GM21576 (cell line): Measurements from ENCODE around the gene DNMT3L.
A peak's percentile ranks its signal among the peaks of the same experiment; 100 is the strongest.
"Not testable (repeated sequence)": the region's sequence is repeated elsewhere in the genome, so short reads cannot be mapped to it uniquely, and the experiment has no call there.

Experiments
- ATAC-seq: cut with Tn5 transposase; IDR thresholded peaks from one replicate; pipeline ENCODE4 v1.9.1; 2021; ENCODE audit warnings: mild to moderate bottlenecking, moderate library complexity; ENCODE audit not compliant: unreplicated experiment

The DNMT3L gene

DNA sequence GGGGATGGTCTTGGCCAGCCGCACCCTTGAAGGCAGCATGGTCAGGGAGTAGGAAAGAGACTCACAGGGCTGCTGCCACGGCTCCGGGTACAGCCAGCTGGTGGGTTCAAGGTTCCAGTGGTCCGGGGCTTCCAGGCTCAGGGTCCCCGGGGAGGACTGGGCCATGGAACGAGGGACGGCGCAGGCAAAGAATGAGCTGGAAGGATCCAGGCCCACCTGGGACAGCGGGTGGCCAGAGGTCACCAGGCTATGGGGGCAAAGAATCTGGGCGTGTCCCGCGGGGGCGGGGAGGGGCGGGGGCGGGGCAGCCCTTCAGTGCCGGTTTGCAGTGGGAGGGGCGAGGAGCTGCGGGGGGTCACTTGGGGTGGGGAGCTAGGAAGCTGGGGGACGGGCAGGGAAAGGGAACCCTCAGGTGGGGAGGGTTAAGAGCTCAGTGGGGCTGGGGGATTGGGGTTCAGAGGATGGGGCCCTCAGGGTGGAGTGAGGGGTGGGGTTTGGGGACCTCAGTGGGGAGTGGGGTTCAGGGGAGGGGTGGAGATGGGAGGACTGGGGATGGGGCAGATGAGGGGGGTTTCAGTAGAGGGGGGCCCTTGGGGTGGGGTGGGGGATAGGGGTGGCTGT, at the start of gene DNMT3L:
DNMT3L (minus strand) TSS at position 223 of the 621 bp plus-strand sequence. CDS start 638 bp downstream, outside the sequence.
- no peak for ATAC-seq

DNA sequence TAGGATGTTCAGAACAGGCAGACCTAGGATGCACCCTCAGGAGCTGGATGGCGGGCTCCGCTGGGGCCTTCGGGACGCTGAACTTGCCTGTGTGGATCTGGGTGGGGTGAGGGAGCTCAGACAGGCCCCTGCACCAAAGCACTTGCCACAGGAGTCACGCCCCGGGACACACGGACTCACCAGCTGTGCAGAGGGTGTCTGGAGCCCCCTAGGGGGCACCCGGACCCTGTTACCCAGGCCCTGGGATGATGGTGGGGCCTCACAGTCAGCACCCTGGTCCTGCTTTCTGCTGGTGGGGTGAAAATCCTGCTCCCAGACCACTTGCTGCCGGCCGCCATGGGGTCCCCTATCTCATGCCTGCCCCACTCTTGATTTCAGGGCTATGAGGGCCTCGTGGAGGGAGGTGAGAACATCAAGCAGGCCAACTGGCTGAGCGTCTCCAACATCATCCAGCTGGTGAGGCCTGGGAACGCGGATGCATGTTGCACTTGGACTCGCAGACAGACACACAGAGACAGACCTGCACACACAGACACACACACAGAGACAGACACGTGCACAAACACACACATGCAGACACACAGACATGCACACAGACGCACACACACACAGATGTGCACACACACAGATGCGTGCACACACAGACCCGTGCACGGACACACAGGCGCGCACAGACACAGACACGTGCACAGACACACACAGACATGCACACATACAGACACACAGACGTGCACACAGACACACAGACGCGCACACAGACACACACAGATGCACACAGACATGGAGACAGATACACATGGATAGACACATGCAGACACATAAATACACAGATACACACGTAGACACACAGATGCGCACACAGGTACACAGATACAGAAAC, 49.2 kb upstream of the DNMT3L start:
- no peak for ATAC-seq

DNA sequence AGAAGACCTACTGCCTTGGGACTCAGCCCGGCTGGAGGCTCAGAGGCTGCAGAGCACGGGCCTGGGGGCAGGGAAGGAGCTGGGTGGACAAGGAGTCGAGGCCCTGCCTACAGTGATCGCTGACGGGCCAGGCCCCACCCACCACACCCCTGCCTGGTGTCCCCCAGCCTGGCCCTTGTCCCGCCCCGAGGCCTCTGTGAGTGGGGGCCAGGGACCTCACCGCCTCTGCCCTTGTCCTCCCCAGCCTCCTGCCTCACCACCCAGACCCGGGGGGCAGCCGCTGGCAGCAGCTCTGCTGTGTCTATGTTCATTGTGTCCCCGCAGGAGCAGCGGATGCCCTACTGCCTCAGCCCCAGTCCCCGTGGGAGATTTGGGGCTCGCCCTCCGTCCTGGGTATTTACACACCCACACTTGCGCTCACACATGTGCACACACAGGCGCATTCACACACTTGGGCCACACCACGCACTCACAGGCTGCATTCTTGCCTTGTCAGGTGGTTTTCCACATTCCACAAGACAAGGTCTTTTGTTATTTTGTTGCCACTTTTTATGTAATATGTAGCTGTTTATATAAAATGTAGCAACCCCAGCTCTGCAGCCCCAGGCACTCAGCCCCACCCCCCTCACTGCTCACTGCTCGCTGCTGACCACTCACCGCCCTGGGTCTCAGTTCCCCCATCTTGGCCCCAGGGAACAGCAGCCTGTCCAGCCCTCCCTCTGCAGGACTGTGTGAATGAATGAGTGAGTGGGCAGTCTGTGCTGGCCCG, 45.4 kb upstream of the DNMT3L start:
- ATAC-seq, result no peak

DNA sequence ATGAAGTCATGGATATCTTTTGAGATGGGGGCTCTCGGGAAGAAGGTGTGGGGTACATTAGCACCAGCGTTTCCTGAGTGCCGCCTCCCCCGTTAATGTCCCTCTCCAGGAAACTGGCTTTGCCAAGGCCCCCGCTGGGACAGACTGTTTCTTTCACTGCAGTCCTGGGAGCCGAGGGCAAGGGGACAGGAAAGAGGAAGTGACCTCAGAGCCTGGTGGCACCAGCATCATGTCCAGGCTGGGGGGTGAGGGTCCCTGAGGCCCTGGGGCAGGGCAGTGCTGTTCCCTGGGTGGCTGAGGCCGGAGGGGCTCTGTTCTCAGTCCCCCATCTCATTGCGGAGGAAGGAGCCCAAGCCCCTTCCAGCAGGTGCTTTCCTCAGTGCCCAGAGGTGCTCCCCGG, 44.0 kb upstream of the DNMT3L start:
- no peak for ATAC-seq

DNA sequence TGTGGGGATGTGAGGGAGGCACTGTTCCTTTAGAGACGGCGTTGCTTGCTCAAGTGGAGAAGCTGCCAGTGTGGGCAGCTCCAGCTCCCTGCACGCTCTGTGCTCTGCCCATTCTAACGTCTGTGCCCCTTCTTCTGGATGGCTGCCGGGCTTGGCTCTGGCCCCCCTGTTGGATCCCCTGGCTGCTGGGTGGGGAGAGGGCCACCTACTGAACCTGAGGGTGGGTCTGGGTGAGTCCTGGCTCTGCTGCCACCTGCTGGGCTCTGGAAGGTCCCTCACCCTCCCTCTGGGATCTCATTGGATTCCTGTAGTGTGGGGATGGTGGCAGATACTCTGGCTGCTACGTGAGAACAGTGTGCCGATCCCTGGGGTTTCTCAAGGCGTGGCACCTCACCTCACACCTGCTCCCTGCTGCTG, 43.2 kb upstream of the DNMT3L start:
- ATAC-seq, result no peak

DNA sequence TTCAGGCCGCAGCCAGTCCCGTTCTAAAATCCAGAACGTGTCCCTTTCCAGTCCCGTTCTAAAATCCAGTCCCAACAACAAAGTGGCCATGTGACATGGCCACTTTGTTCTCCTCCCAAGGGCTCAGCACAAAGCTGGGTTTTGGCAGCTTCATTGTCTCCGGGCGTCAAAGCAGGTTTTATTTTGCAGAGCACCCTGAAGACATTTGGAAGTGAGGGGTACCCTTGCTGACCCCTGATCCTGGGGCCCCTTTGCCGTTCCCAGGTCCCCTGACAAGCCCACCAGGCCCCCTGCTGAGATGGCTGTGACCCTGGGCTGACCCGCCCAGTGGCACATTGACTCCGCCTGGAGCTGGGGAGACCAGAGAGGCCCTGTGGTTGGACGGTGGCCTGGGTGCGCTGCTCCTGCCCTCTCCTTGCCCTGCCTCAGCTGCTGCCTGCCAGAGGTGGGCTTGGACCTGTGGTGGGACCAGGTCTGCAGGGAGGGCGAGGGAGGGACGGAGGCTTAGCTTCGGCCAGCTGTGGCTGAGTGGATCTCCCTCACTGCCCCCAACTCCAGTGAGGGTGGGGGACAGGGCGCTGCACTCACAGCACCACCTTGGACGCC, 42.4 kb upstream of the DNMT3L start:
- no peak for ATAC-seq

DNA sequence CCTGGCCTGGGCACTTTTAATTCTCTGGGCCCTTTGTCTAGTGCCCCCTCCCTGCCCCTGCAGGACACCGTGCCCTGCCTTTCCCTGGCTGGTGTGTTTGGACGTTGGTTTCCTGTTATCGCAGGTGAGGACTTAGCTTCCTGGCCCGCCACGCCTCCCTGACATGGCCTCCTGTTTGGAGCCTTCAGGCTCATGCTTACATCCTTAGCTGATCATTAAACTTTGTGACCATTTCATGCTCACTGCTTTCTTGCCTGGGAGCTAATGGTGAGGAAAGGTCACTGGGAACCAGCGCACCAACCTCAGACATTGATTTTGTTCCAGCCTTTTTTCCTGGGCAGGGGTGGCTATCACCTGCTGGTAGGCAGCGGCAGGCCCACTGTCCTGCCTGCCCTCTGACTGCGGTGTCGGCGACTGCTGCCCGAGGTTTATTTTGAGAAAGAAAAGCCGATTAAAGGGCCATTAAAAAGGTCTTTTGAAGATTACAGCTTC, 41.8 kb upstream of the DNMT3L start:
- ATAC-seq, result no peak

DNA sequence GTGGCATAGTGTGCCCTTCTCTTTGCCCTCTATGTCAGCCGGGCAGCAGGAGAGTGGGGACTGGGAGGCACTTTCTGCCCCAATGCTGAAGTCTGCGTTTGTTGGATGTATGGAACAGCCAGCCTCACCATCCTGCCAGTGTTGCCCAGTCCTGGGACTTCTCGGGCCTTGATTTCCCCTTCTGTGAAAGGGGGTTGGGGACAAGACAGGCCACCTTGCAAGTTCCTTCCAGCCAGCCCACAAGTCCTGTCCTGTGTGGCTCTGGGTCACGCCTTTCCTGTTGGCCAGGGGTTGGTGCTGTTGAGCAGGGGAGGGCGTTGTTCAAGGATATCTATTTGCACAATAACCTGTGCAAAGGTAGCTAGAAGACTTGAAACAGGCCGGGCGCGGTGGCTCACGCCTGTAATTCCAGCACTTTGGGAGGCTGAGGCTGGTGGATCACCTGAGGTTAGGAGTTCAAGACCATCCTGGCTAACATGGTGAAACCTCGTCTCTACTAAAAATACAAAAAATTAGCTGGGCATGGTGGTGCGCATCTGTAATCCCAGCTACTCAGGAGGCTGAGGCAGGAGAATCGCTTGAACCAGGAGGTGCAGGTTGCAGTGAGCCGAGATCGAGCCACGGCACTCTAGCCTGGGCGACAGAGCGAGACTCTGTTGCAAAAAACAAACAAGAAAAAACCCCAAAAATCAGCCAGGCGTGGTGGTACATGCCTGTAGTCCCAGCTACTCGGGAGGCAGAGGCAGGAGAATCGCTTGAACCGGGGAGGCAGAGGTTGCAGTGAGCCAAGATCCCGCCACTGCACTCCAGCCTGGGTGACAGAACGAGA, 41.1 kb upstream of the DNMT3L start:
- not testable (repeated sequence) for ATAC-seq

DNA sequence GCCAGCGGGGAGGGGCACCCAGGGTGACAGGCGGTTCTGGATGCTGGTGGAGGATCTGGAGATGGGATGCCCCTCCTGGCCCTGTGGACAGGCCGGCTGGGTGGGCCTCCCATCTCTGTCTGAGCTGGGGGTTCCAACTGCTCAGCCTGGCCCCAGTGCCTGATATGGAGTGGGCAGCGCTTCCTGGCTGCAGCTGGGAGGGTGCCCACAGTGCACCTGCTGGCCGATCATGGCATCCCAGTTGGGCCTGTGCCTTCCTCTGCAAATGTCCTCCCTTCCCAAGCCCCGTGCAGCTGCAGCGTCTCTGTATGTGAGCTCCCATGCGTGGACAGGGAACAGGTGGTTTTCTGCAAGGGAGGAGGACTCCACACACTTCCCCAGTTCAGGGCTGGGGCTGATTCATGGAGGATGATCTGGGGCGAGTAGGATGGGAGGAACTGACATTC, 40.3 kb upstream of the DNMT3L start:
- no peak for ATAC-seq

DNA sequence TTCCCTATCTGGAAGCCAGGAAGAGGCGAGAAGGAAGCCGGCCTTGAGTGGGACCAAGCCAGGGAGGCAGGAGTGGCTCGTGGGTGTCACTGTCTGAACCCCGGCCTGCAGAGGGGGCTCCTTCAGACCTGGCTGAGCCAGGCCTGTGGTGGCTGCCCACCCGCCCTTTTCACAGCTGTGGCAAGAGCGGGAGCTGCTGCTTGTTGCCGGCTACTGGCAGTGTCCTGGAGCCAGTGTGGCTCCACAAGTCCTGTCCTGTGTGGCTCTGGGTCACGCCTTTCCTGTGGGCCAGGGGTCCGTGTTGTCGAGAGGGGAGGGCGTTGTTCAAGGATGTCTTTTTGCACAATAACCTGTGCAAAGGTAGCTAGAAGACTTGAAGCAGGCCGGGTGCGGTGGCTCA, 39.4 kb upstream of the DNMT3L start:
- no peak for ATAC-seq

DNA sequence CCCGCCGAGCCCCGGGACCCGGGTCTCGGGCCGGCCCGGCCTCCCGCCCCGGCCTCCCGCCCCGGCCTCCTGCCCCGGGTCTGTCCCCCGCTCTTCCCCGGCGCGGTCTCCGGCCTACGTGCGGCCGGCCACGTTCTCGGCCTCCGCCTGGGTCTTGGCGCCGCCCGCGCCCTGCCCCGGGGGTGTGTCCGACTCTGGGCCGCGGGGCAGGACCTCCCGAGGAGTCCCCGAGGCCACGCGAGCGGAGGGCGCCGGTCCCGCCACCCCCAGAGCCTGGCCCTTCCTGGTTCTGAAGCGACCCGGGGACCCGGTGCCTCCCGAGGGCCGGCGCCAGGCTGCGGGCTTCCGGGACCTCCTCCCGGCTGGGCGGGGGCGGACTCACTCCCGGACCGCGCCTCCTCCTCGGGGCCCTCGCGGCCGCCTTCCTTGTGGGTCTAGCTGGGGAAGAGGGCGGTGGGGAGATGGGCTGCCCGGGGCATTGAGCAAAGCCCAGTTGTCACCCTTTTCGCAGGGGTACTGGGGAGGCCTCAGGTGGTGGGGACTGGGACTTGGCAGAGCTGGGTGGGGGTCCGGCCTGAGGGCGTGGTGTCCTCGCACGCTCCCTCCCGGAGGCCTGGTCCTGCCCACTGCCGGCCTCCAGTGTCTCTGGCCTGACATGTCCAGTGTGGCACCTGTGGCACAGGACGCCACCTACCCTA, 38.7 kb upstream of the DNMT3L start:
- no peak for ATAC-seq

DNA sequence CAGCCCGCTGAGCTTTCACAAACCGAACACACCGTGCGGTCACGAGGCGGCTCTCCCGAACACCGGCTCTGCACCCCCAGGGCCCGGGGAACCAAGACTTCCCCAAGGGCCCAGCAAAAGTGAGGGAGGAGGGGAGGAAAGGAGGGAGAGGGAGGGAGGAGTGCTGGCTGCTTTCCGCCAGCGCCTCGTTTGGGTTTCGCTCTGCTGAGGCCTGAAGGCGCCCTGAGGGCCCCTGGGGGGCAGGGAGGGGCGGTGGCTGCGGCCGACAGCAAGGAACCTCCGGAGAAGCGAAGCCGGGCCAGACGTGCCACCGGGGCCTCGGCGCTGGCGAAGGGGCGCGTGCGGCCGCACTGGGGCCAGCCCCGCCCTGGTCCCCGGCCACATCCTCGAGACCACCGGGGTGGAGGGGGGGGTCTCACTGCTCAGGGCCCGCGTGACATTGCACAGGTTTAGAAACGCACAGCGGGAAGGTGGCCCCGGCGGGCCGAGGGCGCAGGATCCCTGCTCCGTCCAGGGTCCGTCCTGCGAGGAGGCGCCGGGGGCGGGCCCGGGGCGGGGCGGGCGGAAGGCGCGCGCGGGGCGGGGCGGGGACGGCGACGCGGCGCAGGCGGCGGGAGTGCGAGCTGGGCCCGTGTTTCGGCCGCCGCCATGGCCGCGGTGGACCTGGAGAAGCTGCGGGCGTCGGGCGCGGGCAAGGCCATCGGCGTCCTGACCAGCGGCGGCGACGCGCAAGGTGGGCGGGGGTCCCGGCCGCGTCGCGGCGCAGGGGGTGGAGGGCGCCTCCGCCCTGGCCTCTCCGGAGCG, 38.0 kb upstream of the DNMT3L start, which contains the start of gene PFKL:
PFKL (plus strand) TSS at position 596 of the 804 bp plus-strand sequence; CDS start at position 649, 53 bp downstream.
- peak; percentile 37 for ATAC-seq

DNA sequence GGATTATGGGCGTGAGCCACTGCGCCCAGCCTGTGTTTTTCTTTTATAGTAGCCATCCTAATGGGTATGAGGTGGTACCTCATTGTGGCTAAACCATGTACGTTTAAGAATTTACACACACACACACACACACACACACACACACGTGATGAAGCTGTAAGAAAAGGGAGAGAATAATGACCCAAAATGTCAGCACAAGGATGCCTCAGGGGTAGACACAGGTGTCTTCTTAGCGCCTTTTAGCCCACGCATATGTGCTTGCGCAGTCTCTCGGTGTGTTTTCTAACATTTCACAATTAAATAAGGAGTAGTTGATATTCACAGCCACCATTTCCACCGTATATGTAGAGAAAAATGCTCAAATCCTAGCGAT, 37.4 kb upstream of the DNMT3L start:
- ATAC-seq, result no peak

DNA sequence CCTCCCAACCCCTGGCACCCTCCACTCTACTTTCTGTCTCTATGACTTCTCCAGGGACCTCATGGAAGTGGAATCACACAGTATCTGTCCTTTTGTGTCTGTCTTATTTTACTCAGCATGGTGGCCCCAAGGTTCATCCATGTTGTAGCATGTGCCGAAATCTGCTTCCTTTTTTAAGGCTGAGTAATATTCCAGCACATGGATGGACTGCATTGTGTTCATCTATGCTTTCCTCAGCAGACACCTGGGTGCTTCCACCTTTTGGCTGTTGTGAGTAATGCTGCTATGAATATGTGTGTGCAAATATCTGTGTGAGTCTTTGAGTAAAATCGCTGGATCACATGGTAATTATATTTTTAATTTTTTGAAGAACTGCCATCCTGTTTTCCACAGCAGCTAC, 36.6 kb upstream of the DNMT3L start:
- ATAC-seq, result no peak

DNA sequence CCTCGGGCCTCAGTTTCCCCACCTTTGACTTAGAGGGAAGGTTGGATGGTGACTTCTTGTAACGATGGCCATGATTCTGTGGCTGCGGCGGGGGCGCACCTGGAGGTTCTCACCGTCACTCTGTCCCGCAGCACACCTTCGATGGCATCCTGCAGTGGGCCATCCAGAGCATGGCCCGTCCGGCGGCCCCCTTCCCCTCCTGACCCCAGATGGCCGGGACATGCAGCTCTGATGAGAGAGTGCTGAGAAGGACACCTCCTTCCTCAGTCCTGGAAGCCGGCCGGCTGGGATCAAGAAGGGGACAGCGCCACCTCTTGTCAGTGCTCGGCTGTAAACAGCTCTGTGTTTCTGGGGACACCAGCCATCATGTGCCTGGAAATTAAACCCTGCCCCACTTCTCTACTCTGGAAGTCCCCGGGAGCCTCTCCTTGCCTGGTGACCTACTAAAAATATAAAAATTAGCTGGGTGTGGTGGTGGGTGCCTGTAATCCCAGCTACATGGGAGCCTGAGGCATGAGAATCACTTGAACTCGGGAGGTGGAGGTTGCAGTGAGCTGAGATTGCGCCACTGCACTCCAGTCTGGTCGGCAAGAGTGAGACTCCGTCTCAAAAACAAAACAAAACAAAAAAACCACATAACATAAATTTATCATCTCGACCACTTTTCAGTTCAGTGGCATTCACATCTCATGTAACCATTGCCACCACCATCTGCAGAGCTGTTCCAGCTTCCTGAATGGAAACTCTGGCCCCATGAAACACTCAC, 36.0 kb upstream of the DNMT3L start:
- no peak for ATAC-seq

DNA sequence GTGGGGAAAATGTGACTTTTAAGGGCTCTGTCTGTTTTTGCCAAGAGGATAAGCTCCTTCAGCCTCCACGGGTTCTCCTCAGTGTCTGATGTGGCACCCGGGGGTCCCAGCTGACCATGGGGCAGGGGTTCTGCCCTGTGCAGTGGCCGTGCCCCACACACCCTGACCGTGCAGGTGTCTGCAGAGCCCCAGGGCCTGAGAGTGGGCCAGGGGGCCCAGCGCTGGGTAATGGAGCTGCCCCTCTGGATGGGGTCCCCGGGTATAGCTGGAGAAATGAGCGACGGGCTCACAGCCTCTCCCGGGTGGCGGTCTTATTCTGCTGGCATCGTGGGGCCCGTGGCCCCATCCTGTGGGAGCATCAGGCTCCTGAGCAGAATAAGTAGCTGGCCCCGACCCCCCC, 35.2 kb upstream of the DNMT3L start:
- ATAC-seq, result no peak

DNA sequence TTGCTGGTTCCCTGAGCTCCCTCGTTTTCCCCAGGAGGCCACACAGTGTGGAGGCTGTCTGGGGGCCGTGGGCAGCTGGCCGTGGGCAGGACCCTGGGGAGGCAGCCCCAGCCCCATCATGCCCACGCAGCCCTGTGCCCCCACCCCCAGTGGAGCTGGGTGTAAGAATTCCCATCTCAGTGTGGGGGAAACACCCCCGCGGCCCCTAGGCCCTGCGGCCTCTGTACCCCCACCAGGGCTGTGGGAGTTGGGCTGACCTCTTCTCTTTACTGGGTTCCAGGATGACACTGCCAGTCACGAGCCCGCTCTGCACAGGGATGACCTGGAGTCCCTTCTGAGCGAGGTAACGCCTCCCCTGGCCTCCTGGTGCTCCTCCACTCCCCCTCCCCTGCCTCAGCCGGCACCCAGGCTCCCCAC, 34.4 kb upstream of the DNMT3L start:
- no peak for ATAC-seq

DNA sequence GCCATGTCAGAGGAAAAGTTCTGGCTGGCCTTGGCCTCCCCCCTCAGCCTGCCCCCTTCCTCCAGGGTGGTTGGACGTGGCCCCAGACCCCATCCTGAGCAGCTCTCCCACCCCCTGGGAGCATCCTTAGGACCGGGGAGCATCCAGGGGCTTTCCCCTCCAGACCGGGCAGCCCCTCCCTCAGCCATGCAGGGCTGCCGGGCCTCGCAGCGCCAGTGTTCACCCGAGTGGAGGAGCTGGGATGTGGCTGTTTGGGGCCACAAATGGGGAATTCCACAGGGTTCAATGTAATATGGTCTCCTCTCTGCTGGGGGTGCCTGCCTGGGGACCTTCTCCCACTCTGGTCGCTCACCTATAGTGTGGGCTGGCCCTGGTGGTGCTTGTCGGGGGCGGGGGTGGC, 33.9 kb upstream of the DNMT3L start:
- ATAC-seq, result no peak
